Heart right ventricle (tissue), 16 donors: Measurements from ENCODE around the gene SEC31B. TPM values are rescaled to one million over a fixed set of nuclear protein-coding genes. Genes with fewer than 3 reads are reported as not detected.
A peak's percentile ranks its signal among the peaks of the same experiment; 100 is the strongest.

Source experiments
- ATAC-seq, 8 donors: fragments of 200-7000 bp; cut with Tn5 transposase; one replicate each; pipeline ENCODE4 v1.9.1; 2020; ENCODE audit warnings: mild to moderate bottlenecking in 8 of 8, moderate library complexity in 8 of 8, moderate number of reproducible peaks in 1 of 8
- DNase-seq, 2 donors: peaks; one replicate each; pipeline ENCODE4 v3.0.0-alpha.2; 2020
- H3K27ac ChIP-seq, 10 donors: fragments of 200-600 bp; sonication (generic) in 2 of 10; one replicate each; pipeline versions ENCODE4 v1.5.0 to v1.8.0; 2020 to 2022; ENCODE audit warnings: mild to moderate bottlenecking in 3 of 10
- H3K27me3 ChIP-seq, 7 donors: fragments of 200-600 bp; one replicate each; pipeline ENCODE4 v1.8.0; 2021 to 2022; ENCODE audit warnings: mild to moderate bottlenecking in 2 of 7
- H3K36me3 ChIP-seq, 9 donors: fragments of 200-600 bp; sonication (generic) in 1 of 9; one replicate each; pipeline versions ENCODE4 v1.5.0 to v1.8.0; 2020 to 2022; ENCODE audit warnings: mild to moderate bottlenecking in 2 of 9
- H3K4me1 ChIP-seq, 9 donors: fragments of 200-600 bp; sonication (generic) in 1 of 9; one replicate each; pipeline versions ENCODE4 v1.5.0 to v1.8.0; 2020 to 2022; ENCODE audit warnings: mild to moderate bottlenecking in 4 of 9
- H3K4me3 ChIP-seq, 10 donors: fragments of 200-600 bp; sonication (generic) in 2 of 10; one replicate each; pipeline versions ENCODE4 v1.5.0 to v1.8.0; 2020 to 2022; ENCODE audit warnings: mild to moderate bottlenecking in 7 of 10, moderate library complexity in 2 of 10
- H3K9me3 ChIP-seq, 11 donors: fragments of 200-600 bp in 10 of 11; sonication (generic) in 2 of 11; one replicate each; pipeline versions ENCODE4 v1.5.0 to v1.8.0; 2013 to 2022; ENCODE audit warnings: mild to moderate bottlenecking in 2 of 11, control low read depth in 1 of 11, moderate library complexity in 1 of 11
- CTCF ChIP-seq, 9 donors: fragments of 200-600 bp; sonication (generic) in 2 of 9; IDR thresholded peaks; one replicate each; pipeline versions ENCODE4 v1.5.0 to v1.8.0; 2021 to 2022; ENCODE audit warnings: antibody characterized with exemption in 9 of 9, mild to moderate bottlenecking in 5 of 9, moderate library complexity in 1 of 9
- WGBS, 2 donors: extraction: QIAGEN DNeasy Blood & Tissue Kit; methylation state at CpG; one replicate each; pipeline ENCODE4 v1.1.7; 2013; ENCODE audit warnings: inconsistent platforms in 1 of 2; 5-methylcytosine and 5-hydroxymethylcytosine counted together
- intact Hi-C, 10 donors: fragments of 100-400 bp; cut with DNase I; formaldehyde crosslinking; loops; one replicate each; pipeline versions ENCODE4 v1.11.1 to v1.14.2; 2022
- polyA plus RNA-seq, 2 donors: library from polyadenylated mRNA; stranded (reverse); fragments of 200-250 nt; gene quantifications; one replicate each; pipeline ENCODE4 v1.2.3, GENCODE V29; 2013
- total RNA-seq, 10 donors: library from RNA; stranded (reverse); fragmentation: NEBNext Ultra II Directional in 3 of 10; extraction: Animal tissue kit (Norgen Biotek cat#: 25700) in 3 of 10; gene quantifications; one replicate each; pipeline versions ENCODE4 v1.2.1 to v1.2.4, GENCODE V29; 2021 to 2023
- donor health status: Arrhythmogenic right ventricular cardiomyopathy.
- donor health status: ischemic (EF 13 %, LVEDD 7.1; RV severe dilation, severe dysfunction).
- donor health status: healthy with polysubstance abuse.
- donor health status: DM: no; HTN: yes; CAD: no.
- donor health status: DM: no; HTN: no; CAD: no.
- donor health status: ischemic (EF 25% LVEDD 6.9; RV normal size, moderate dysfunction).
- donor health status: ischemic (EF 25% LVEDD 5.7; RV mildly dilated, moderate dysfunction).
- donor health status: healthy.
- donor health status: DM: yes; HTN: yes; CAD: no.
- donor health status: Ischemic cardiomyopathy.
- donor health status: ischemic (EF 35%, LVEDD 5.7; RV mildly dilated, moderate dysfunction).
- donor health status: nonischemic (EF 11% LVEDD 7.7; RV severe dilation, severe dysfunction).
- donor health status: DM: yes; HTN: yes; CAD: no.
- donor health status: PGD.
- donor health status: ischemic (EF 29% LVEDD 5.4; RV normal size, mild dysfunction).
- donor health status: nonischemic (EF 23%, LVEDD 6.1; RV moderate dilation, normal function).

The SEC31B gene
- total and polyA plus RNA-seq, 12 donors, result 2.7 to 28.2 (median 8.3) TPM

- 49 to 50% methylated on average over 4 of the region's 4 CpGs for WGBS, 2 donors
- H3K36me3 ChIP-seq, result peaks cover 0 to 32% (median 10%) of the 10 kb centered on the region in 9 donors
- peak overlapping the region in 9 of 10 donors; percentile 64 to 87 (median 76) for H3K27ac ChIP-seq
- intact Hi-C loops, result no loop called here
- H3K27me3 ChIP-seq, result no peaks in the 10 kb centered on the region
- TF ChIP-seq CTCF (IDR thresholded peaks at IDR 0.05), result no peak
- DNase-seq, result no peak
- peaks cover 0 to 33% (median 26%) of the 10 kb centered on the region in 9 donors for H3K4me1 ChIP-seq
- peak overlapping the region in 9 of 10 donors; percentile 51 to 82 (median 74) for H3K4me3 ChIP-seq
- peak in 1 of 8 donors; percentile 10 for ATAC-seq
- H3K9me3 ChIP-seq, result no peaks in the 10 kb centered on the region
Observed at GRCh38 chr10:100535338-100535714, 15.7 kb upstream of the SEC31B start.

- Histone ChIP-seq H3K4me1 (peaks cover 0 to 38% (median 31%) of the 10 kb centered on the region in 9 donors), H3K36me3 (peaks cover 0 to 26% (median 6%) of the 10 kb centered on the region in 9 donors), H3K4me3 (no peak overlapping the region), H3K9me3 (no peaks in the 10 kb centered on the region), H3K27ac (peak overlapping the region in 2 of 10 donors; percentile 67 to 87), H3K27me3 (no peaks in the 10 kb centered on the region)
- no peak for ATAC-seq
- no peak for TF ChIP-seq CTCF (IDR thresholded peaks at IDR 0.05)
- DNase-seq, result no peak
- WGBS, 2 donors, result 82 to 85% methylated on average over 2 of the region's 2 CpGs
- intact Hi-C loops, result no loop called here
Observed at GRCh38 chr10:100534726-100535125, 15.1 kb upstream of the SEC31B start.

- no peak overlapping the region for H3K27ac ChIP-seq
- no peak overlapping the region for H3K4me3 ChIP-seq
- no peak for TF ChIP-seq CTCF (IDR thresholded peaks at IDR 0.05)
- H3K9me3 ChIP-seq, result no peaks in the 10 kb centered on the region
- no peak for DNase-seq
- no peaks in the 10 kb centered on the region for H3K27me3 ChIP-seq
- ATAC-seq, result no peak
- intact Hi-C loops, result no loop called here
- H3K4me1 ChIP-seq, result peaks cover 6 to 43% (median 40%) of the 10 kb centered on the region in 9 donors
- peaks cover 0 to 16% (median 3%) of the 10 kb centered on the region in 9 donors for H3K36me3 ChIP-seq
Observed at GRCh38 chr10:100531761-100532160, 12.1 kb upstream of the SEC31B start.

- no peak for TF ChIP-seq CTCF (IDR thresholded peaks at IDR 0.05)
- ATAC-seq (peak; percentile 89 to 98 (median 96)), DNase-seq (peak; percentile 91 to 92)
- Histone ChIP-seq H3K4me3 (peak within 1 kb of the TSS; percentile 69 to 98 (median 90)), H3K27me3 (no peaks in the 10 kb centered on the region), H3K4me1 (peaks cover 6 to 29% (median 24%) of the 10 kb centered on the region in 9 donors), H3K9me3 (no peaks in the 10 kb centered on the region), H3K27ac (peak within 1 kb of the TSS; percentile 84 to 95 (median 88)), H3K36me3 (peaks cover 0 to 36% (median 17%) of the 10 kb centered on the region in 9 donors)
- intact Hi-C loops, result no loop called here
- 1% methylated on average over 43 of the region's 43 CpGs for WGBS, 2 donors
Observed at GRCh38 chr10:100529475-100530298, 10.0 kb upstream of the SEC31B start, which contains the start of gene NDUFB8. Gene NDUFB8, minus strand, starts transcription at chr10:100529871. Its CDS starts 20 bp downstream, at chr10:100529851.
